Esophagus muscularis mucosa (tissue), 4 donors: ENCODE results near the gene RBPJ.

Experiments
- EP300 ChIP-seq: sonication (generic); formaldehyde crosslinking; IDR thresholded peaks from one replicate; pipeline ENCODE4 v1.6.1; 2017; ENCODE audit warnings: antibody characterized with exemption
- POLR2A ChIP-seq: fragments of 450-650 bp; IDR thresholded peaks from one replicate; pipeline ENCODE4 v1.6.1; 2017; ENCODE audit warnings: antibody characterized with exemption, moderate library complexity, mild to moderate bottlenecking, low read depth
- TF ChIP-seq, protein P1 (sequence below), 3 experiments: fragments of 200-600 bp in 2 of 3; fragments of 450-650 bp in 1 of 3; sonication (generic) in 2 of 3; IDR thresholded peaks; one replicate each; pipeline ENCODE4 v1.5.1; 2017 to 2019; ENCODE audit warnings: antibody characterized with exemption in 3 of 3, mild to moderate bottlenecking in 2 of 3, moderate library complexity in 1 of 3

DNA sequence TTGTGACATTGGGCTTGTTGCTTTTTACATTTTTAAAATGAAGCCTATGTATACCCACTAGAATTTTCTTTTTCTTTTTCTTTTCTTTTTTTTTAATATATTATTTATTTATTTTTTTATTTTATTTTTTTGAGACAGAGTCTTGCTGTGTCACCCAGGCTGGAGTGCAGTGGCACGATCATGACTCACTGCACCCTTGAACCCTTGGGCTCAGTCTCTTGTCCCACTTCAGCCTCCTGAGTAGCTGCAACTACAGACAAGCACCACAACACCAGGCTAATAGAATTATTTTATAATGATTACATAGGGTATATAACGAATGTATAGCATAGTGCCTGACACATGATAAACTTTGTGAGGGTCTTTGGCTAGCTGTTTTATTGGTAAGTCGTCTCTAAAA is 64.9 kb downstream of the RBPJ start:
- TF ChIP-seq, protein P1, sequence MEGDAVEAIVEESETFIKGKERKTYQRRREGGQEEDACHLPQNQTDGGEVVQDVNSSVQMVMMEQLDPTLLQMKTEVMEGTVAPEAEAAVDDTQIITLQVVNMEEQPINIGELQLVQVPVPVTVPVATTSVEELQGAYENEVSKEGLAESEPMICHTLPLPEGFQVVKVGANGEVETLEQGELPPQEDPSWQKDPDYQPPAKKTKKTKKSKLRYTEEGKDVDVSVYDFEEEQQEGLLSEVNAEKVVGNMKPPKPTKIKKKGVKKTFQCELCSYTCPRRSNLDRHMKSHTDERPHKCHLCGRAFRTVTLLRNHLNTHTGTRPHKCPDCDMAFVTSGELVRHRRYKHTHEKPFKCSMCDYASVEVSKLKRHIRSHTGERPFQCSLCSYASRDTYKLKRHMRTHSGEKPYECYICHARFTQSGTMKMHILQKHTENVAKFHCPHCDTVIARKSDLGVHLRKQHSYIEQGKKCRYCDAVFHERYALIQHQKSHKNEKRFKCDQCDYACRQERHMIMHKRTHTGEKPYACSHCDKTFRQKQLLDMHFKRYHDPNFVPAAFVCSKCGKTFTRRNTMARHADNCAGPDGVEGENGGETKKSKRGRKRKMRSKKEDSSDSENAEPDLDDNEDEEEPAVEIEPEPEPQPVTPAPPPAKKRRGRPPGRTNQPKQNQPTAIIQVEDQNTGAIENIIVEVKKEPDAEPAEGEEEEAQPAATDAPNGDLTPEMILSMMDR (IDR thresholded peaks at IDR 0.05), result no peak
- TF ChIP-seq EP300, result no peak
- no peak for TF ChIP-seq POLR2A
